Measurements from ENCODE around the gene ZNF644.
"Not testable (repeated sequence)": the region's sequence is repeated elsewhere in the genome, so short reads cannot be mapped to it uniquely, and the experiment has no call there.

ZNF644 gene

GRCh38 chr1:90977522-90977921, 44.3 kb downstream of the ZNF644 start:
- no peak for DNase-seq

GRCh38 chr1:90973897-90974798, 47.7 kb downstream of the ZNF644 start:
- no peak for DNase-seq

DNA sequence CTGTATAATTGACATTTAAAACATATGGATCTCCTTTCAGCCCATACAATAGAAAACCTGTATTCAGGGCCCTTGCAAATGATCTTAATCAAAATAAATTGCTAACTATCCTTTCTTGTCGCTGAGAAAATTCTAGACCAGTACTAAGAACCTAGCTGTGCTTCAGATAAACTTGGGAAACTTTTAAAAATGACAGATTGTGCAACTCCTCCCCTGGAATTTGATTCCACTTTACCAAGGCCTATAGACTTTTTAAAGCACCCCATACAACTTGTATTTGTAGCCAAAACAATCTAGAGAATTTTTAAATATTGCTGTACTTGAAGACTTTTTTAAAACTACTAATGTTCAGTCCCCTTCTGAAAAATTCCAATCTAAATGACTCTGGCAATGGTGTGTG, 51.6 kb downstream of the ZNF644 start:
- DNase-seq, result no peak

DNA sequence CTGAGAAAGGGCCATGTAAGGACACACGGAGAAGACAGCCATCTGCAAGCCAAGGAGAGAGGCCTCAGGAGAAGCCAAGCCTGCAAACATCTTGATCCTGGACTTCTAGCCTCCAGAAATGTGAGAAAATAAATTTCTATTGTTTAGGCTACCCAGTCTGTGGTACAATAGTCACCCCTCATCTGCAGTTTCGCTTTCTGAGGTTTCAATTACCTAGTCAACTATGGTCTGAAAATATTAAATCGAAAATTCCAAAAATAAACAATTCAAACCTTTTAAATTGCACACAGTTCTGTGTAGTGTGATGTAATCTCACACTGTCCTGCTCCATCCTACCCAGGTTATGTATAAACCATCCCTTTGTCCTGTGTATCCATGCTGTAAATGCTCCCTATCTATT, 52.6 kb downstream of the ZNF644 start:
- no peak for DNase-seq

DNA sequence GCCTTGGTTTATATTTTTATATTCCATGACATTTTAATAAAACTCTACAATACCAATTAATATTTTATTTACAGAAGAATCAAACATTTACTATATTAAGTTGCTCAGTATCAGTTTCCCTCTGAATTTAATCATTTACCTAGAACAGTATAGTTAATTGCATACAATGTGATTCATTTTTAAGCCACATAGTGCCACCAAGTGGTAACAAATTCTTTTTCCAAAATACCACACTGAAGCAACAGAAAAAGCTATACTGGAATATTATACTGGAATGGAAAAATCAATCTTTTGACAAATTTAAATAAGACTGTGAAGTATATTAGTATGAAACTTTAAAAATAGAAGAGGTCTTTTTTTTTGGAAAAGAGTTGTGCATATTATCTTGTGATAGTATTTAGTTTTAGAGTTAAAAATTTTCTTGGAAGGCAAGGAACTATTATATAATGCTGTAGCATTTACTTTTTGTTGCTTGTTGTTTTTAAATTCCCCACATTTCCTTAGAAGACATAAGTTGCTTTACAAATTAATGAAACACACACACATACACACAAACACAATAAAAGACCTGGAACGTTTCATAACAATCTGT, 57.3 kb downstream of the ZNF644 start:
- no peak for DNase-seq

DNA sequence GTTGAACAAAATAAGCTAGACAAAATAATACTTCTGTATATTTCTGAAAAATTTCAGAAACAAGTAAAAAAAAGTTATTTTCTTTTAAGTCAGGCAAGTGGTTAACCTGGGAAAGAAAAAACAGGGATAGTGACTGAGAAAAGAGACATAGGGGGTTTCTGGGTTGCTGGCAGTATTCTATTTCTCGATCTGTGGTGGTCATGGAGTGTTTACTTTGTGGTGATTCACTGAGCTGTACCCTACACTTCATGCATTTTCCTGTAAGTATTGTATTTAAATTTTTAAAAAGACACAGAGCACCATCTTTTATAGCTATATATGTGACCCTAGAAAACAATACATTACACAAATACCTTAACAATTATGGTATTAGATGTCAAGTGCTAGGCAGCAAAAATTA, 58.2 kb downstream of the ZNF644 start:
- no peak for DNase-seq

- no peak for DNase-seq
These were observed 58.6 kb downstream of the ZNF644 start for GRCh38 chr1:90963236-90963635.

DNA sequence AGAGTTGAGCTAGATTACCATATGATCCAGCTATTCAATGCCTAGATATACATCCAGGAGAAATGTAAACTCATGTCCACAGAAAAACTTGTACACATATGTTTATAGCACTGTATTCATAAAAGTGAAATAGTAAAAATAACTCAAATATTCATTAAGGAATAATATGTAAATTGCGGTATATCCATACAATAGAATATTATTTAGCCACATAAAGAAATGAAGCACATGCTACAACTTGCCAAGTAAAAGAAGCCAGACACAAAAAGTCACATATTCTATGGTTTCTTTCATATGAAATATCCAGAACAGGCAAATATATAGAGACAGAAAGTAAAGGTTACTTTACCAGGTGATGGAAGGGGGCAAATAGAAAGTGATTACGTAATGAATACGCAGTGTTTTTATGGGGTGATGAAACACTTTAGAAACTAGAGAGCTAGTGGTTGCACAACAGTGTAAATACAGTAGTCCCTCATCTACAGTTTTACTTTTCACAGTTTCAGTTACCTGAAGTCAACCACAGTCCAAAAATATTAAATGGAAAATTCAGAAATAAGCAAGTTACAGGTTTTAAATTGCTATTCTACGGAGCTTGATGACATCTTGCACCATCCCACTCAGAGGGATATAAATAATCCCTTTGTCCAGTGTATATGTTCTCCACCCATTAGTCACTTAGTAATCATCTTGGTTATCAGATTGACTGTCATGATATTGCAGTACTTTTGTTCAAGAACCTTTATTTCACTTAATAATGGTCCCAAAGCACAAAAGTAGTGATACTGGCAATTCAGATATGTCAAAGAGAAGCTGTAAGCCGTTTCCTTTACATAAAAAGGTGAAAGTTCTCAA, 62.3 kb downstream of the ZNF644 start:
- DNase-seq, result no peak

GRCh38 chr1:90957497-90957896, 64.3 kb downstream of the ZNF644 start:
- no peak for DNase-seq

GRCh38 chr1:90955769-90956168, 66.1 kb downstream of the ZNF644 start:
- DNase-seq, result no peak

DNA sequence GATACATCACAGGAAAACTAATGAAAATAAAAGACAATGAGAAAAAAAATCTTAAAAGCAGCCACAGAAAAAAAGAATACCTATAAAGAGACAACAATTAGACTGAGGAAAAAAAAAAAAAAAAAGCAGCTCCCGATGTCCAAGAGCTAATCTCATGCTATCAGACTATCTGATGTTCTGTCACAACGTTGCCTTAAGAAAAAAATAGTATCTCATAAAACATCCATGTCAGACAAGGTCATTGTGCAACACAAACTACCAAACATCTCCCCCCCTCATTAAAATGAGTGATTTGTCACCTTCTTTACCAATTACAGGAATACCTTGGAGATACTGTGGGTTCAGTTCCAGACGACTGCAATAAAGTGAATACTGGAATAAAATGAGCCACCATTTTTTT, 68.9 kb downstream of the ZNF644 start:
- DNase-seq, result no peak

DNA sequence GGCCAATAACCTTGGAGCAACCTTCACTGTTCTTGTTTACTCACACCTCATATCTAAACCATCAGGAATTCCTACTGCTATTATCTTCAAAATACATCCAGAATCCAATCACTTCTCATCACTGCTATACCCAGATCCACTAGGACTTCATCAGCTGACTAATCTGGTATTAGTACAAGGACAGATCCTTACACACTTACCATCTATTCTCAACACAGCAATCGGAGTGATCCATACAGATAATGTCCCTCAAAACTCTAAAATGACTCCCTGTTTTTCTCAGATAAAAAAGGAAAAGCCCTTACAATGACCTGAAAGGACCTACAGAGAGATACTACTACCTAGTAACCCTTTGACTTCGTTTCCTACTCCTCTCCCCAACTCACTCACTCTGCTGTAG, 70.8 kb downstream of the ZNF644 start:
- DNase-seq, result no peak

GRCh38 chr1:90948301-90948700, 73.5 kb downstream of the ZNF644 start:
- DNase-seq, result no peak

GRCh38 chr1:90946630-90947029, 75.2 kb downstream of the ZNF644 start:
- no peak for DNase-seq

GRCh38 chr1:90945287-90945686, 76.5 kb downstream of the ZNF644 start:
- no peak for DNase-seq

DNA sequence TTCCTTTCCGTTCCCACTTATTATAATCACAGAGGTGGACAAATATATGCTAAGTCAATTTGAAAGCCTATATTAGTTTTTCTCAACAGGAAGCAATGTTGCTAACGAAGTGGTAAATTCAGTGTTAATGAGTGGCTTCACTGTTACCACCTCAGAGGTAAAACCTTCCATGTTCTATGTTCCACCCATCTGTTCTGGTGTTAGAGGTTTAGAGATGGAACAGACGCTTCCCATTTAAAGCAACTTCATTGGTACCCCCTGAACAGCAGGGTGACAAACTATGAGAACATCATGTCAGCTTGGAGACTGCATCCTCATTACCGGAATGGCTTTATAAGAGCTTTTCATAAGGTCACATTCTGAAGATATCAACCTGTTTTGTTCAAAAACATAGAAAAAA, 77.9 kb downstream of the ZNF644 start:
- DNase-seq, result no peak

DNA sequence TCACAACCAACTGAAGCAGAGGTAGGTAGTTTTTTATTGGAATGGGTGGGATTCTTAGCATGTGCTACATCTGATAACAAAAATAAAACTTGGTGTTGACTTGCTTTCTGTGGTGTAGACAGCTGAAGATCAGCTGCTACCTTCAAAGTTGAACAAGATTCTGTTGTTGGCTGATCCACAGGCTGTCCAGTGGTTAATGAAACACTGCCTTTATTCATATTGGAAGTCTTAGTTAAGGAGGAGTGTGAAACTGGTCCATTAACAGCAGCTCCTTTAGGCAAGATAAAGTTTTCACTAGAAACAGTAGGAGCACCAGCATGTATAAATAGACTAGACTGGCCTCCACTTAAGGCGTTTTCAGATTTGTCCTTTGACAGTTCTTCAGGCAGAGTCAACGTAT, 81.1 kb downstream of the ZNF644 start:
- DNase-seq, result no peak

- DNase-seq, result no peak
These were observed 85.1 kb downstream of the ZNF644 start for GRCh38 chr1:90936731-90937130.

DNA sequence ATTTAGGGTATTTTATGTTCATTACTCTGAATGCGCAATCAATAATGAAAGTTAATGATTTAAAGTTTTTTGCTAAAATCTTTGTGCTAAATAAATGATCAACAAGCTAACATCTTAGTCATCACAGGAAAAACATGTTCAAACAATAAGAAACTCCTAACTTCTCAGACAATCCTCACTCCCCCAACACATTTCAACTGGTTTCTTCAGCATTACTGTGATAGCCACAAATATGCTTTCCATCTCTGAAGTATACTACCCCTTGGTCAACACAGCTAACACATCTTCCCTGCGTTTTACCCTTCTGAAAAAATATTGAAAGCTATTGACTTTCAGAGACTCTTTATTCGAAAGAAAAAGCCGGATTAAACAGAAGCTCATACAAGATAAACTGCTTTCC, 85.8 kb downstream of the ZNF644 start:
- DNase-seq, result no peak

GRCh38 chr1:90928231-90928630, 93.6 kb downstream of the ZNF644 start:
- DNase-seq, result not testable (repeated sequence)

GRCh38 chr1:90927674-90928073, 94.2 kb downstream of the ZNF644 start:
- not testable (repeated sequence) for DNase-seq

DNA sequence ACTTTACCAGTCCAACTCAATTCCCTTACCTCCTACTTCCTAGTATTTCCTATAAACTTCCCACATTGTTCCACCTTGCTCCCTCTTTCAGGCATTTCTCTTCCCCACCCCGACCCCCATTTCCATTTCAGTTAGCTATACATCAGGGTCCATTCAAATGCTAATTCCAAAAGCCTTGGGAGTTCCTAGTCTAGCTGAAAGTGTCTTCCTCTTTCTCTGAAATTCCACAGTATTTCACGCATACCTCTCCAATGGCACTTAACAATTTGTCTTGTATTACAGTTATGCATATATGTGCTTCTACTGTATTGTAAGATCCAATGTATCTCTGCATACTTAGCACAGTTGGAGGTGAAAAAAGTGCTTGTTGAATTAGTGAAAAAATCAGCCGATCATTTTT, 94.9 kb downstream of the ZNF644 start:
- no peak for DNase-seq
